Measurements from ENCODE around the gene ACSL6. TPM values are rescaled to one million over a fixed set of nuclear protein-coding genes. Genes with fewer than 3 reads are reported as not detected.
A peak's percentile ranks its signal among the peaks of the same experiment; 100 is the strongest.

The ACSL6 gene
- total and polyA plus RNA-seq, 10 of the 15 experiments (the other 5 are each of a cell fraction or from before 2014, with no cell fraction given) = 0.06 to 0.53 TPM; not detected in 8

DNA sequence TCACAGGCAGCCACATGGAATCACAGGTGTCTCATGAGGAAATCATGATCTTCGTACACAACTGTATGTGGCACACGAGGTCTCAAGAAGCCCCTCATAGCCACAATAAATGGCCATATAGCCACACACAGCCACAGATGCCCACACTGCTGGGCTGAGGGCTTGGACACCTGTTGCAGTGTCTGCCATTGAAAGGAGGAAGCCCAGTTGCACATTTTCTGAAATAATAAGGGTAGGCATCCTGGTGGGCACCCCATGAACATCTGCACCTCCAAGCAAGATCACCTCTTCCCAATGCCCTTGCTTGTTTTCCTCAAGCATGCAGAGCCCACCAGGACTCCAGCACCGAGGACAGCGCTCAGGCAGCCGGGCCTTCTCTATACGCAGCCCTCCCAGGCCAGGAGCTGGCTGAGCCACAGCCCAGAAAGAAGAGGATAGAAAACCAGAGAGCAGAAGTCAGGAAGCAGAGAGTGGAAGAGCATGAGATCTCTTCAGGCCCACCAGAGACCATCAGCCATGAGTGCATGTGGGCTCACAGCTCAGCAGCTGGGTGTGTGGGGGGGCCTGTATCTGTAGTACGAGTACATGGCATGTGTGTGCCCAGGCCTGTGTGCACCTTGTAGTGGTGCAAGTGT is 1.0 kb upstream of the ACSL6 start:
- H3K4me2 ChIP-seq (ENCODE audit: control insufficient read depth, insufficient read depth) = no peak overlapping the region
- ChIA-PET RAD21 (ENCODE audit: unreplicated experiment) (no interaction called here), CTCF (interaction anchor here (2.3 kb wide), 1 partner anchor 423 kb away, joined by 6 read pairs; no protein-coding TSS in a partner anchor), POLR2A (no interaction called here), SMC1A (ENCODE audit: uncharacterized antibody, unreplicated experiment) (no interaction called here)
- 34% methylated on average over 7 of the region's 7 CpGs for WGBS (ENCODE audit: insufficient coverage, insufficient replicate concordance, low lambda C conversion rate, missing lambda C conversion rate)
- no peaks in the 10 kb centered on the region for H4K20me1 ChIP-seq (ENCODE audit: control insufficient read depth, insufficient read depth)
- ATAC-seq = peak; percentile 25; the same call in 1 of the 3 replicates
- peaks cover 16 to 29% of the 10 kb centered on the region in 2 experiments for H3K27me3 ChIP-seq (replicated peaks in 1 of 2; ENCODE audit: control insufficient read depth in 2 of 2, insufficient read depth in 2 of 2, low read length in 1 of 2)
- H3K79me2 ChIP-seq (ENCODE audit: control insufficient read depth, insufficient read depth, low read length) = no peaks in the 10 kb centered on the region
- H3K4me1 ChIP-seq (ENCODE audit: control insufficient read depth, insufficient read depth, low read length) = no peaks in the 10 kb centered on the region; the same call in 1 of the 2 replicates
- H3K9me3 ChIP-seq (replicated peaks; ENCODE audit: control insufficient read depth, insufficient read depth, low read length) = no peaks in the 10 kb centered on the region
- DNase-seq (ENCODE audit: low read depth, low spot score) = no peak
- intact Hi-C loops (cut with micrococcal nuclease; ENCODE audit: unreplicated experiment) (no loop called here), in situ Hi-C loops (cut with MboI) (no loop called here)
- no peak overlapping the region for H3K27ac ChIP-seq (ENCODE audit: control insufficient read depth, insufficient read depth)
- H3K4me3 ChIP-seq = no peak overlapping the region
- BruUV-seq (replicated peaks) = no TSS peak
- H2AFZ ChIP-seq (ENCODE audit: control insufficient read depth, low read depth, low read length) = no peak overlapping the region
- no peak overlapping the region for H3K9ac ChIP-seq (ENCODE audit: control insufficient read depth, insufficient read depth, low read length)
- no peak for TF ChIP-seq RUNX3 (IDR thresholded peaks at IDR 0.05; ENCODE audit: low read length)
- TF ChIP-seq, protein P1, sequence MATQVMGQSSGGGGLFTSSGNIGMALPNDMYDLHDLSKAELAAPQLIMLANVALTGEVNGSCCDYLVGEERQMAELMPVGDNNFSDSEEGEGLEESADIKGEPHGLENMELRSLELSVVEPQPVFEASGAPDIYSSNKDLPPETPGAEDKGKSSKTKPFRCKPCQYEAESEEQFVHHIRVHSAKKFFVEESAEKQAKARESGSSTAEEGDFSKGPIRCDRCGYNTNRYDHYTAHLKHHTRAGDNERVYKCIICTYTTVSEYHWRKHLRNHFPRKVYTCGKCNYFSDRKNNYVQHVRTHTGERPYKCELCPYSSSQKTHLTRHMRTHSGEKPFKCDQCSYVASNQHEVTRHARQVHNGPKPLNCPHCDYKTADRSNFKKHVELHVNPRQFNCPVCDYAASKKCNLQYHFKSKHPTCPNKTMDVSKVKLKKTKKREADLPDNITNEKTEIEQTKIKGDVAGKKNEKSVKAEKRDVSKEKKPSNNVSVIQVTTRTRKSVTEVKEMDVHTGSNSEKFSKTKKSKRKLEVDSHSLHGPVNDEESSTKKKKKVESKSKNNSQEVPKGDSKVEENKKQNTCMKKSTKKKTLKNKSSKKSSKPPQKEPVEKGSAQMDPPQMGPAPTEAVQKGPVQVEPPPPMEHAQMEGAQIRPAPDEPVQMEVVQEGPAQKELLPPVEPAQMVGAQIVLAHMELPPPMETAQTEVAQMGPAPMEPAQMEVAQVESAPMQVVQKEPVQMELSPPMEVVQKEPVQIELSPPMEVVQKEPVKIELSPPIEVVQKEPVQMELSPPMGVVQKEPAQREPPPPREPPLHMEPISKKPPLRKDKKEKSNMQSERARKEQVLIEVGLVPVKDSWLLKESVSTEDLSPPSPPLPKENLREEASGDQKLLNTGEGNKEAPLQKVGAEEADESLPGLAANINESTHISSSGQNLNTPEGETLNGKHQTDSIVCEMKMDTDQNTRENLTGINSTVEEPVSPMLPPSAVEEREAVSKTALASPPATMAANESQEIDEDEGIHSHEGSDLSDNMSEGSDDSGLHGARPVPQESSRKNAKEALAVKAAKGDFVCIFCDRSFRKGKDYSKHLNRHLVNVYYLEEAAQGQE (IDR thresholded peaks at IDR 0.05; ENCODE audit: low read depth, low read length) = peak; percentile 92
- FAIRE-seq = no peak
- no peaks in the 10 kb centered on the region for H3K36me3 ChIP-seq (ENCODE audit: control insufficient read depth in 2 of 2, insufficient read depth in 2 of 2, low read length in 1 of 2)
